HG03342 (cell line): ENCODE measurements around the gene EYA4.

ENCODE experiments used
- ATAC-seq: cut with Tn5 transposase; IDR thresholded peaks from one replicate; pipeline ENCODE4 v1.9.1; 2021; ENCODE audit warnings: mild to moderate bottlenecking, moderate library complexity; ENCODE audit not compliant: unreplicated experiment

Gene EYA4

GRCh38 chr6:133432021-133432989 is 191.1 kb downstream of the EYA4 start:
- ATAC-seq = no peak

DNA sequence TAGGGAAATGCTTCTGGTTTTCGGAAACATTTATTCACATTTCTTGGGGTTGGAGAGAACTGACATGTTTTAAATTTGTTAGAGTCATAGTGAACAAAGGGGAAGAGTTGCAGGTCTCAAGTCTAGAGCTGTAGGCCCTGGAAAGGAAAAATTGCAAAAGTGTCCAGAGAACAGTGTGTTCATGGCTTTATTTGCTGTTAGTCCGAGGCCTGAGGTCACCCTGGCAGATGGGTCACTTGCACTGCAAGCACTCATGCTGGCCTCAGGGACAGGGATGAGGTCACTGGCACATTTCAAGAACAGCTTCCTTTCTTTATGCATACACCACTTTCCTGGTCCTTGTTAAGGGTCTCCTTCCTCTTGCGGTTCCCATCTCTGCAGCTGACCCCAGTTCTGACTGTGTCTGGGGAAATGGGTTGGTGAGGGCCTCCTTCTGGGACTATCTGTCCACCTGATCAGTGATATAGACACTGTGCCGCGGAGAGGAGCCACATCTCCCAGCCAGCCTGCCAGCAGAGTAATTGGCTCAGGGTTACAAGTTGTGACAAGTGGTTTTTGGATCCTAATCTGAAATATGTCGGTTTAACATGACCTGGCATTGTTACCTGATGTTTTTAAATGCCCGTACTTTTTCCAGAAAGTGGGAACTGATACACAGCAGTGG is 194.0 kb downstream of the EYA4 start:
- no peak for ATAC-seq

DNA sequence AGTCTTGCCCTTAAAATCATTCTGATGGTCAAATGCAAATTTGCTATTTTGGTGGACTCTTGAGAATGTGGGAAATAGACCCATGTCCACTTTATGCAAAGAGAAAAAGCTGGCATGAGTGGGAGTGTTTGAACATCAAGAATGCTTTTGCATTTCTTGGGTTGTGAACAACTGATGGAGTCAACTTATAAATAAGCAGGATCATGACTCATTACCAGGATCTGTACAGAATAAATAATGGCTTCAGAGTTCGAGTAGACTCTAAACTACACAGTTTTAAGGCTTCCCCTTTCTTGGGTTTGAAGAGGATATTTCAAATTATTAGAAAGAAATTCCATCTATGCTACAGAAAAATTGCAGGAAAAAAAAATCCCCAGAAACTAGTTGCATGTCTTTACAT is 195.5 kb downstream of the EYA4 start:
- ATAC-seq = no peak

GRCh38 chr6:133441491-133441890 is 200.3 kb downstream of the EYA4 start:
- ATAC-seq = no peak

GRCh38 chr6:133446789-133447188 is 205.6 kb downstream of the EYA4 start:
- no peak for ATAC-seq

DNA sequence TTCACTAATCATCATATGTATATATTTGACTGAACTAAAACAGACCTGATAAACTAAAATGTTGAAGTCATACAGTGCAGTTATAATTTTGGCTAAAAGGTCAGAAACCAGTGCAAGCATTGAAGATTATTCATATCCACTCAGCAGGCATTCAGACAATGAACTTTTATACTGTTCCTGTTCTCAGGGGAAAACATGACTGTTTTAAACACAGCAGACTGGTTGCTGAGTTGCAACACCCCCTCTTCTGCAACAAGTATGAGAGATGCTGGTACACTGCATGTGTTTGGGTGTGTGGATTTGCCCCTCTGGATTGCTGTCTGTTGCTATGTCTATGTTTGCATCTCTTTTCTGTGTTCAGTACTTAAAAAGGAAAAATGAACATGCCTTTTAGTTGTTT is 206.8 kb downstream of the EYA4 start:
- no peak for ATAC-seq

DNA sequence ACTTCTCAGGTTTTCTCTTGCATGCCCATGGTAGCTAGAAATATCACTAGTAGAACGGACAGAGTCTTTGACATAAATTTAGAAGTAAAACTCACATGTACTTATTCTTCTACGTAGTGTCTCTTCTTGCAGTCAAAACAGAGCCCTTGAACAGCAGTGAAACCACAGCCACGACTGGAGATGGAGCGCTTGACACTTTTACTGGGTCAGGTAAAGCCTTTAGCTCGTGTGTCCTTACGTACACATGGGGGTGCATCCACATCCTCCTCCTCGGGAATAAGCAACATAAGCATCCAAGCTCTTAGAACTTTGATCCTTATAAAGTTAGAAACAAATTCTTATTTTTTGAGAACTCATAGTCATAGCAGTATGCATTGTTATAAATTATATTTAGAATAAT is 215.3 kb downstream of the EYA4 start:
- ATAC-seq = no peak

- ATAC-seq = no peak
These were observed 215.8 kb downstream of the EYA4 start for GRCh38 chr6:133456944-133457343.

GRCh38 chr6:133460101-133460500 is 218.9 kb downstream of the EYA4 start:
- ATAC-seq = no peak

GRCh38 chr6:133463790-133464189 is 222.6 kb downstream of the EYA4 start:
- no peak for ATAC-seq

GRCh38 chr6:133466680-133467079 is 225.5 kb downstream of the EYA4 start:
- no peak for ATAC-seq

DNA sequence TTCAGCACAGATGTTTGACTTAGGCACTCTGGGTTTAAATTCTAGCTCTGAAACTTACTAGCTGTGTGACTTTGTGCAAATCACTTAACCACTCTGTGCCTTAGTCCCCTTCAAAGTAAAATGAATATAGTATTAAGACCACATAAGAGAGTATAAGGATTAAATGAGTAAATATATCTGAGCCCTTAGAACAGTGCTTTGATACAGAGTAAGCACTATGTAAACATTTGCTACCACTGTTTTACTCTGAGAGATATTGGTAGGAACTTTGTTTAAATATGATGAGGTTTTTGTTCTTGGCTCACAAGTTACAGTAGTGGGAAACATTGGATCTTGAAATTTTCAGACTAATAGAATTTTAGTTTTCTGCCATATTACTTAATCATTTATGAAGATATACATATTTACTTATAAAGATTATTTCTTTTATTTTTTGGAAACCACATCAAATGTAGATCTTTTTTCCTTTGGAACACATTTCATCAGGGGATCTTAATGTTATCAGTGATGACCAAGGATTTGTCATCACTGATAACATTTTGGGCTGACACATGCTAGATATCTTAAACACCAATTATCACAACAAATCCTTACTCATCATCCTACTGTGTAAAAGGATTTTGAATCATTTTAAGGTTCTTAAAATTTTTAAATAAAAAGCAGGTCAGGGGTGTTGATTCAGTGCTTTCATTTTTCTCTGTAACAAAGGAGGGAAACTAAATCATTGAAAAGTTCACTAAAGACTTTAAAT is 226.2 kb downstream of the EYA4 start:
- no peak for ATAC-seq

DNA sequence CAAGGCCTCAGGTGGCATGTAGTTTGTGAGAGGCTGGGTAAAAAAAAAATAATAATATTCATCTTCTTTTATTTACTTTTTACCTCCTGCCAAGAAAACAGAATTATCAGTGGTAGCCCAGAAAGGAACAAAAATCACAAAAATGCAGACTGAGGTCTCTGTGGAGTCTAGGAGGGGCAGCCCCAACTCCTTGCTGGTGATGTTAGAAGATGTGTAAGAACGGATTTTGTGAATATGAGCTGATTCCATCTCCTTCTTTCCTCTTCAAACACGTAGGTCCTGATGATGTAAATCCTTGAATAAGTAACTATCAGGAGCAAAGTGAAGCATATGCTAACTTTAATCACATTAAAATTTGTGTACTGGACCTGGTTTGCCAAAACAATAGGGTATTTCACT is 226.8 kb downstream of the EYA4 start:
- ATAC-seq = no peak

DNA sequence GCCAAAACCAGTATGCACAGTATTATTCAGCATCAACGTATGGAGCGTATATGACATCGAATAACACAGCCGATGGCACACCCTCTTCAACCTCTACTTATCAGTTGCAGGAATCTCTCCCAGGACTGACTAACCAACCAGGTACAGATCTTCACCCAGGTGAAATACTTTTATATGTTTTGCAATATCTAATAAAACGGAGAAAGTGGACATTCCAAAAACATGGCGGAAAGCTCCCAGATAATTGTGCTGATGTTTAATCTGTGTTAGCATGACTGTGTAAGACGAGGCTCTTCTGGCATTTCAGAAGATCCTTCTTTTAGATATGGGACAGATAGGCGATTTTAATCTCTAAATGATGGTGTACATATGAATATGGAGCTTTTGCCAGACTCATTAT is 227.4 kb downstream of the EYA4 start:
- ATAC-seq = no peak

DNA sequence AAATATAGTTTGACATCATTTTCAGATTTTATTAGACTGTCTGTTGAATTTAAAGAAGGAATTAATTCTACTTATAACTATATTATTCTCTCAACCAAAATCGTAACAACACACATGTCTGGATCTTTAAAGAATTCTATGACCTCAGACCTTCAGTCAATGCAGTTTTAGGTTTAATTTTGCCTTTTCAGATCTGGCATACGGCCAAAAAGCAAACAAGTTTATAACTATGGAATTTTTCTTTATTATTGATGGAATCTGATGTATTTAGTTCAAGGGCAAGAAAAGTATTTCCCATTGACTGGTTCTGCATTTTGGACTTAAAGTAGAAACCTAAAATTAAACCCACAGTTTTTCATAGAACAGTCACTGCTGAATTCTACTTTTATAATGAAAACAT is 233.4 kb downstream of the EYA4 start:
- ATAC-seq = no peak

DNA sequence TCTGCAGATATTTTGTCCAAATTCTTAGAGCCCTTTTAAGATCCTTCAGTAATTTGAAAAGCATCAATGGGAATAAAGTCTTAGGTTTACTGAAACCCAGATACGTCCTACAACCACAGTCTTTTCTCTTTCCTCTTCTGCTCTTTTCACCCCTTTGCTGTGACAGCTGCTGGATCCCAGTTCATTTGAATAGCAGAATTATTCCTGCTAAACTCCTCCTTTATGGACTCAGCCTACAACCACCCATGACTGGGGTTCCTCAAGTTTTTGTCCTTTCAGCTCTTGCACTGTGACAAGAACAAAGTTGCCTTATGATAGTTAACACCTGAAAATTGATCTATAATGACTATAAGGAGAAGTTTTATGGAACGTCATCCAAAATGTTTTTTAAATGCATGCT is 237.5 kb downstream of the EYA4 start:
- ATAC-seq = no peak

- ATAC-seq = no peak
These were observed 246.0 kb downstream of the EYA4 start for GRCh38 chr6:133487174-133487573.

GRCh38 chr6:133495205-133495903 is 254.2 kb downstream of the EYA4 start:
- no peak for ATAC-seq

DNA sequence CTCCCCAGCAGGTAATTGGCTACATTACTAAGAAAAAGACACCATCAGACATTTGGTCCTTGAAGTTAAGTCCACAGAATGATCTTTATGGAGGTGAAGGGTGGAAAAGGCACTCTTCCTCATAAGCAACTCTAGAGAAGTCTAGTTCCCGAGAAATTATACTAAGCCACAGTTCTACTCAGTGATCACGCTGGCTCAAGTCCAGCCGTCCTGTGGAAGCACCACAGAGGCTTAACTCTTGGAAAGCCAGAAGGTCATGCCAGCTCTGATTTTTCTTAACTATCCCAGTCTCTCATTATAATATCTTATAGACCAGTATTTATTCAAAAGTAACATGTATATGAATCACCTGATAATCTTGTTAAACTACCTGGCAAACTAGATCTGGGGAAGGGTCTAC is 258.5 kb downstream of the EYA4 start:
- no peak for ATAC-seq

DNA sequence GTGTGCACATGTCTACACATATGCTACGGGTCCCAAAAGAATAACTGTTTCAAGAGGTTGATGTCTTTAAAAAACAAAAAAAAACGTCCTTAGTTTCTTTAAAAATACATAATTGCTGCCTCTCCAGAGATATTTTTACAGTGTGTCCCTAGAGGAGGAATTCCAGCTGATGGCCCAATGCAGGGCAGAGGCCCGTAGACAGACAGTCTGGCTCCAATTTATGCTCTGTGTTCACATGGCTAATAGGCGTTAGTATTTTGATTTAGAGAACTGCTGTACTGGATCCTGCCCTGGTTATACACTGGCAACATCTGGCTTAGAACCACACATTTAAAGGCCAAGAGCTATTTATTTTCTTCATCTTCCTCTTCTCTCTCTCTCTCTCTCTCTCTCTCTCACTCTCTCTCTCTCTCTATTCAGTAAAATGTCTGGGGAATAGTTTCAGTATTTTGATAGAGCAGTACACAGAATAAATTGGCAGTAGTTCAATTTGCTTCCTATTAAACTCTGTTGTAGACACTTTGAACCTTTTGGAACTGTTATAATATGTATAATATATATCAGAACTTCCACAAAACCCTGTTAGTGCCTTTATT is 260.6 kb downstream of the EYA4 start:
- no peak for ATAC-seq
